HUES64 (cell line): ENCODE data around the gene EIF4E2.
"Not testable (repeated sequence)": the region's sequence is repeated elsewhere in the genome, so short reads cannot be mapped to it uniquely, and the experiment has no call there.

Source experiments
- H3K27ac ChIP-seq: 2 replicates; pipeline ENCODE4 v1.7.0; 2013; ENCODE audit warnings: low read depth, low read length, inconsistent platforms
- H3K27me3 ChIP-seq: 2 replicates; pipeline ENCODE4 v1.6.1; 2013; ENCODE audit warnings: mild to moderate bottlenecking, low read length; ENCODE audit not compliant: insufficient read depth
- H3K36me3 ChIP-seq: 2 replicates; pipeline ENCODE4 v1.6.1; 2013; ENCODE audit warnings: mild to moderate bottlenecking, low read length; ENCODE audit not compliant: insufficient read depth
- H3K4me1 ChIP-seq: 2 replicates; pipeline ENCODE4 v1.6.1; 2013; ENCODE audit warnings: mild to moderate bottlenecking, low read length, moderate library complexity; ENCODE audit not compliant: insufficient read depth
- H3K4me3 ChIP-seq: 2 replicates; pipeline ENCODE4 v1.5.1; 2013; ENCODE audit warnings: mild to moderate bottlenecking, low read length, moderate library complexity
- H3K9ac ChIP-seq: 2 replicates; pipeline ENCODE4 v1.6.1; 2013; ENCODE audit warnings: mild to moderate bottlenecking, low read depth, low read length
- H3K9me3 ChIP-seq: 2 replicates; pipeline ENCODE4 v1.6.1; 2013; ENCODE audit warnings: low read depth, low read length; ENCODE audit not compliant: insufficient read depth
- WGBS: fragments of 150-250, 120-280 bp; methylation state at CpG from one replicate; pipeline ENCODE4 v1.1.7; 2013; ENCODE audit warnings: missing lambda C conversion rate; 5-methylcytosine and 5-hydroxymethylcytosine counted together

EIF4E2 gene

DNA sequence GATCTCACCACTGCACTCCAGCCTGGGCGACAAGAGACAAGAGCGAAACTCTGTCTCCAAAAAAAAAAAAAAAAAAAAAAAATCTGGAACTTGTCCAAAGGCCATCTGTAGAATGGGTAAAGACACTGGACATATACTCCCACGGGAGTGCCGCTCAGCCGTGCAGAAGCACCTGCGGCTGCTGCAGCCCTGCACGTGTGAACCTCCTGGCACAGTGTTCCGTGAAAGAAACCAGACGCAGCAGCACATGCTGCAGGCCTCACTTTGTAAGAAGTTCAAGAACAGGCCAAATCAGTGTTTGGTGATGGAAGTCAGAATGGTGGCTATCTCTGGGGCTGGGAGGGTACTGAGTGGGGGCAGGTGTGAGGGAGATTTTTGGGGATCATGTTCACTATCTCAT is 18.1 kb upstream of the EIF4E2 start:
- no peaks in the 10 kb centered on the region for H3K36me3 ChIP-seq
- H3K4me3 ChIP-seq, result no peak overlapping the region
- H3K9ac ChIP-seq, result no peak overlapping the region
- WGBS, result 87% methylated on average over 9 of the region's 9 CpGs
- no peak overlapping the region for H3K27ac ChIP-seq
- peaks cover 3% of the 10 kb centered on the region; the same call in 1 of the 2 replicates for H3K27me3 ChIP-seq
- no peaks in the 10 kb centered on the region for H3K4me1 ChIP-seq
- no peaks in the 10 kb centered on the region for H3K9me3 ChIP-seq

DNA sequence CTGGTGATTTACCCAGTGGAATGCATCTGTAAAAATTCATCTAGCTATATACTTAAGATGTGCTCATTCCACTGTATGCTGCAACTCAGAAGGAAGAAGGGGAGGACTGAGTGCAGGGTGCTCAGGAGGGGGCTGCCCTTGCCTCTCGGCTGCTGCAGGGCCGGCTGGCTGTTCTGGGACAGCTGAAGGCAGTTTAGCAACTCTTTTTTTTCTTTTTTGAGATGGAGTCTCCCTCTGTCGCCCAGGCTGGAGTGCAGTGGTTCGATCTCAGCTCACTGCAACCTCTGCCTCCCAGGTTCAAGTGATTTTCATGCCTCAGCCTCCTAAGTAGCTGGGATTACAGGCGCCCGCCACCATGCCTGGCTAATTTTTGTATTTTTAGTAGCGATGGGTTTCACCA is 17.7 kb upstream of the EIF4E2 start:
- H3K4me3 ChIP-seq, result not testable (repeated sequence)

DNA sequence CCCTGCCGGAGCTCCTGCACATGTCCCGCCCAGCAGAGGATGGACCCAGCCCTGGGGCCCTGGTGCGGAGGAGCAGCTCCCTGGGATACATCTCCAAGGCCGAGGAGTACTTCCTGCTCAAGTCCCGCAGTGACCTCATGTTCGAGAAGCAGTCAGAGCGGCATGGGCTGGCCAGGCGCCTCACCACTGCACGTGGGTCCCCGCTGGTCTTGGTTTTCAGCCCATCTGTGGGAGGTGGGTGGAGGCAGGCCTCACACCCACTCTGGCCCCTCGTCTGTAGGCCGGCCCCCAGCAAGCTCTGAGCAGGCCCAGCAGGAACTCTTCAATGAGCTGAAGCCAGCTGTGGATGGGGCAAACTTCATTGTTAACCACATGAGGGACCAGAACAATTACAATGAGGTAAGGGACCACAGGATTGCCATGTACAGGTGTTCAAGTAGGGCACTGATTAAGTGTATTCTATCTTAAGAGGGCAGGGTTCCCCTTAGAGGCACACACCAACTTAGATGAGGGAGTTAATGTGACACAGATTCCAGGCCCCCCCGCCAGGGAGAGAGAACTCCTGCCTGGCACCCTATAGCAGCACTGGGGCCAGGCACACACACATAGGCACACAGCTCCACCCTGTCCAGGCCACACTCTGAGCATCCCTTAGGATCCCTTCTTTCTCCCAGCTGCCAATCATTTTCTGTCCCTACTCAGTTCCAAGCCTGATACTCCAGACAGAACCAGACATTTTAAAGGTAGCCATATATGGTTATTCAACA is 16.4 kb upstream of the EIF4E2 start:
- Histone ChIP-seq H3K27me3 (no peaks in the 10 kb centered on the region), H3K27ac (no peak overlapping the region), H3K9ac (no peak overlapping the region), H3K9me3 (no peaks in the 10 kb centered on the region), H3K36me3 (no peaks in the 10 kb centered on the region), H3K4me1 (peaks cover 11% of the 10 kb centered on the region), H3K4me3 (no peak overlapping the region)
- WGBS, result 79% methylated on average over 13 of the region's 13 CpGs

More for the DNA sequence above, 17.7 kb upstream of the EIF4E2 start:
- H3K9me3 ChIP-seq, H3K27ac ChIP-seq, H3K27me3 ChIP-seq, H3K4me1 ChIP-seq, H3K36me3 ChIP-seq, H3K9ac ChIP-seq: not testable (repeated sequence)
- 88% methylated on average over 7 of the region's 7 CpGs for WGBS

DNA sequence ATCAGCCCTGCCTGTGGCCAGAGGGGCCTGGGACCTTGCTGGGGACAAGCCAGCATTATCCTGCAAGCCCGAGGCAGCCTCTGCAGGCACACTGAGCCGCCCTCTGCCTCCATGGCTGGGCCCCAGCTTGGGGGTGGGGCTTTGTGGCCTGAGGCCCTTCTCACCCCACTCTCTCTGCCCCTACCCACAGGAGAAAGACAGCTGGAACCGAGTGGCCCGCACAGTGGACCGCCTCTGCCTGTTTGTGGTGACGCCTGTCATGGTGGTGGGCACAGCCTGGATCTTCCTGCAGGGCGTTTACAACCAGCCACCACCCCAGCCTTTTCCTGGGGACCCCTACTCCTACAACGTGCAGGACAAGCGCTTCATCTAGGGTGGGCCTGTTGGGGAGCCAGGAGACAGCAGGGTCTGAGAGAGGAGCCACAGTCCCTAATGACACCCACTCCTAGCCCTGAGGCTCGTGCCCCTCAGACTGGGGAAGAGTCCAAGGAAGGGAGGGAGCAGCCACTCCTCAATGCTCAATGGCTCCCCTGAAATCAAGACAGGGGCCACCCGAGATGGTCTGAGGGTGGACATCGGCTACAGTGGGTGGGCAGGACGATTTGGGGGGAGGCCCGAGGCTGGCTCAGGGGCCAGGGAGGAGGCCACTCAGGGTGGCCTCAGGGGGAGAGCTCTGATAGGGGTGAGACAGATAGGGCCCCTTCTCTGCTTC is 15.4 kb upstream of the EIF4E2 start:
- no peaks in the 10 kb centered on the region for H3K36me3 ChIP-seq
- no peaks in the 10 kb centered on the region for H3K27me3 ChIP-seq
- no peak overlapping the region for H3K27ac ChIP-seq
- peaks cover 18% of the 10 kb centered on the region for H3K4me1 ChIP-seq
- no peaks in the 10 kb centered on the region for H3K9me3 ChIP-seq
- WGBS, result 90% methylated on average over 14 of the region's 14 CpGs
- H3K4me3 ChIP-seq, result no peak overlapping the region
- H3K9ac ChIP-seq, result no peak overlapping the region

DNA sequence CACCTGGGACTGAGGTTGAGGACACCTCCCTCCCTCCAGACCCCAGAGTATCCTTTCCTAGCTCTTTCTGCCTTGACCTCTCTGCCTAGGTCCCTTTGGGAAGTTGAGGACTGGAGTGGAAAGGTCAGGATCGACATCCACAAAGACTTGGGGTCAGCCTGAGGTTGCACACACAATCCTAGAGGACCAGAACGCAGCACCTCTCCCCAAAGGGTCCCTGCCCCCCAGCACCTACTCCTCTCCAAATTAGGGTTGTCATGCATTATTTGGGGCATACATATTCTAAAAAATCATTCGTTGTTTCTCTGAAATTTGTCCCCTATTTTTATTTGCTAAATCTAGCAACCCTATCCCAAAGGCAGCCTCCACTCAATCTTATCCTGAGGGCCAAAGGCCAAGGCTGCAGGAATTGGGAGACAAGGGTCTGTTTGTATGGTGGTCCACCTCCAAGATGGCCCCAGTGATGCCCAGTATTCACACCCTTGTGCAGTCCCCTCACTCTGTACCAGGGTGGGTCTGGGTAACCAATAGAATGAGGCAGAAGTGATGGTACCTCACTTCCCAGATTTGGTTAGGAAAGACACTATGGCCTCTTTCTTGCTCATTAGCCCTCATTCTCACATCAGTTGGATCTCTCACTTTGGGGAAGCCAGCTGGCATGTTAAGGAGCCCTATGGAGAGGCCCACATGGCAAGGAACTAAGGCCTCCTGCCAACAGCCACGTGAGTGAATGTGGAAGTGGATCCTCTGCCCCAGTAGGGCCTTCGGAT is 14.5 kb upstream of the EIF4E2 start:
- 90% methylated on average over 5 of the region's 5 CpGs for WGBS
- H3K36me3 ChIP-seq, result no peaks in the 10 kb centered on the region
- no peaks in the 10 kb centered on the region for H3K27me3 ChIP-seq
- no peaks in the 10 kb centered on the region for H3K9me3 ChIP-seq
- no peak overlapping the region for H3K4me3 ChIP-seq
- H3K9ac ChIP-seq, result no peak overlapping the region
- H3K27ac ChIP-seq, result no peak overlapping the region
- H3K4me1 ChIP-seq, result peaks cover 18% of the 10 kb centered on the region

DNA sequence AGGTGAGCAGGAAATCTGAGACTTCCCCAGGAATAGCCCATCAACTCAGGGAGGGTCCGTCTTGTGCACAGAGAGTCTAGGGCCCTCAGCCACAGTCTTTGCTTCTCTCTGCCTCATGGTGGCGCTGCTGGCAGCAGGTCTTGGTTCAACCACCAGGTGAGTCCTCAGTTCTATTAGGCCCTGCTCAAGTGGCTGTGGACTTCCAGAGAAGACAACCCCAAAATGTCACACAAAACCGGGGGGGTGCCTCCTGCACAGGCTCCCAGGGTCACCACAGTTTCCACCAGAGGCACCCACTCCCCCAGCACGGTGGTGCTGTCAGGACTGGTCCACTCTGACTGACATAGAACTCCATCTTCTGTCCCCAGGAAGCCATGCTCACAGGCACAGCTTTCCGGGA is 13.4 kb upstream of the EIF4E2 start:
- Histone ChIP-seq H3K27ac (no peak overlapping the region), H3K9ac (no peak overlapping the region), H3K9me3 (no peaks in the 10 kb centered on the region), H3K4me1 (peaks cover 18% of the 10 kb centered on the region), H3K27me3 (no peaks in the 10 kb centered on the region), H3K36me3 (no peaks in the 10 kb centered on the region), H3K4me3 (no peak overlapping the region)
- WGBS, result 72% methylated on average over 5 of the region's 5 CpGs

DNA sequence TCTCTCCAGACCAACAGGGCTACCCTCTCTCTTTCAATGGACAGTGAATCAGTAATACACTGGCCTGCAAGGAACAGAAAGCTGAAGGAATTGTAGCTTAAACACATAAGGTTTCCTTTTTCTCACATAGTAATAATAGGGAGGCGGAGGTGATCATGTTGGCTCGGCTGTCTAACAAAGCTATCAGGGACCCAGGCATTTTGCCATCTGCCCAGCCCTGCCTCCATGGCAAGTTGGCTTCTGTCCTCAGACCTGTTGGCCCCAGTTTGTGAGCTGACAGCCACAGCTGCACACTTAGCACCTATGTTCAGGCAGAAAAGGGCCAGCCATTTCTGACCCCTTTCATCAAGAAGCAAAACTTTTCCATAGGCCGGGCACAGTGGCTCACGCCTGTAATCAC is 13.0 kb upstream of the EIF4E2 start:
- no peaks in the 10 kb centered on the region for H3K27me3 ChIP-seq
- no peak overlapping the region for H3K9ac ChIP-seq
- H3K9me3 ChIP-seq, result no peaks in the 10 kb centered on the region
- H3K4me1 ChIP-seq, result peaks cover 18% of the 10 kb centered on the region
- 94% methylated on average over 4 of the region's 4 CpGs for WGBS
- H3K4me3 ChIP-seq, result no peak overlapping the region
- H3K27ac ChIP-seq, result no peak overlapping the region
- no peaks in the 10 kb centered on the region for H3K36me3 ChIP-seq

DNA sequence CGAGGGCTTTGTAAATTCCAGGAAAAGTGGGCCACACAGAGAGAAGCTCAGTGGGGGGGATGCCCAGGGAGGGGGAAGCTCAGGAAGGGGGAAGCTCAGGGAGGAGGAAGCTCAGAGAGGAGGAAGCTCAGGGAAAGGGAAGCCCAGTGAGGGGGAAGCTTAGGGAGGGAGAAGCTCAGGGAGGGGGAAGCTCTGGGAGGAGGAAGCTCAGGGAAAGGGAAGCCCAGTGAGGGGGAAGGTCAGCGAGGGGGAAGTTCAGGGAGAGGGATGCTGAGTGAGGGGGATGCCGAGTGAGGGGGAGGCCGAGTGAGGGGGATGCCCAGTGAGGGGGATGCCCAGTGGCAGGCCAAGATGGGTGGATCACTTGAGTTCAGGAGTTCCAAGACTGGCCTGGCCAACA is 11.8 kb upstream of the EIF4E2 start:
- Histone ChIP-seq H3K27ac (no peak overlapping the region), H3K36me3 (no peaks in the 10 kb centered on the region), H3K4me1 (peaks cover 18% of the 10 kb centered on the region), H3K27me3 (no peaks in the 10 kb centered on the region), H3K9ac (no peak overlapping the region), H3K4me3 (no peak overlapping the region), H3K9me3 (no peaks in the 10 kb centered on the region)
- WGBS, result 40% methylated on average over 4 of the region's 4 CpGs

DNA sequence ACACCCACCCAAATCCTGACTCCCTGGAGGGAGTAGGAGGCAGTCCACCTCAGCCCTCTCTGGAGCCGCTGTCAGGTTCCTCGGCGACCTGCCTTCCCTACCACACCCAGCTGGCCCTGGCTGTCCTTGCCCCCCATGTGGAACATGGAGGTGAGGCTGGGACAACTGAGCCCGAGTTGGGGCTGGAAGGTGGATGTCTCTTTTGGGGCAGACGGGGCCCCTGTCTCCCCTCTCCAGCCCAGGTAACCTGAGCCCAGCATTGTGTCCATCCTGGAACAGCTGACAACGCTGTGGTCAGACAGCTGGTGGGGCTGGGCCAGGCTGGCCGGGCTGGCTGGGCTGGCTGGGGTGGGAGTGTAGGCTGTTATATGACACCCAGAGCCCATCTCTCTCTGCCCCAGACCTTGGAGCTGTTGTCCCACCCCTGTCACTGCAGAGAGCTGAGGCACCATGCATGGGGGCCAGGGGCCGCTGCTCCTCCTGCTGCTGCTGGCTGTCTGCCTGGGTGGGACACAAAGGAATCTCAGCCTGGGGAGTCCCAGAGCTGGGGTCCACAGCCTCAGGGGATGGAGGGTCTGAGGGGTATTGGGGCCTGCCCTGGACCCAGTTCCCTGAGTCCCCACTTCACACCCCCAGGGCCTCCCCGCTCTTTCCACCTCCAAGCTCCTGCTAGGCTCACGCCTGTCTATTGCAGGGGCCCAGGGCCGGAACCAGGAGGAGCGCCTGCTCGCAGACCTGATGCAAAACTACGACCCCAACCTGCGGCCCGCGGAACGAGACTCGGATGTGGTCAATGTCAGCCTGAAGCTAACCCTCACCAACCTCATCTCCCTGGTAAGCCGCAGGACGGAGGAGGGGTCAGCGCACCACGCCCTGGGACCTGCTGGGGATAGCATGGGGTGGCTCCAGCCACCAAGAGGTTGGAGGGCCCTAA is 10.9 kb upstream of the EIF4E2 start, which contains the start of gene CHRNG:
Gene CHRNG, plus strand, starts transcription at position 395 of the 934 bp plus-strand sequence. Its CDS starts 56 bp downstream, at position 451.
- WGBS, result 77% methylated on average over 23 of the region's 23 CpGs
- no peaks in the 10 kb centered on the region for H3K9me3 ChIP-seq
- H3K27ac ChIP-seq, result no peak within 1 kb of the TSS
- peaks cover 18% of the 10 kb centered on the region for H3K4me1 ChIP-seq
- no peak within 1 kb of the TSS for H3K9ac ChIP-seq
- no peaks in the 10 kb centered on the region for H3K27me3 ChIP-seq
- H3K36me3 ChIP-seq, result no peaks in the 10 kb centered on the region
- no peak within 1 kb of the TSS for H3K4me3 ChIP-seq

DNA sequence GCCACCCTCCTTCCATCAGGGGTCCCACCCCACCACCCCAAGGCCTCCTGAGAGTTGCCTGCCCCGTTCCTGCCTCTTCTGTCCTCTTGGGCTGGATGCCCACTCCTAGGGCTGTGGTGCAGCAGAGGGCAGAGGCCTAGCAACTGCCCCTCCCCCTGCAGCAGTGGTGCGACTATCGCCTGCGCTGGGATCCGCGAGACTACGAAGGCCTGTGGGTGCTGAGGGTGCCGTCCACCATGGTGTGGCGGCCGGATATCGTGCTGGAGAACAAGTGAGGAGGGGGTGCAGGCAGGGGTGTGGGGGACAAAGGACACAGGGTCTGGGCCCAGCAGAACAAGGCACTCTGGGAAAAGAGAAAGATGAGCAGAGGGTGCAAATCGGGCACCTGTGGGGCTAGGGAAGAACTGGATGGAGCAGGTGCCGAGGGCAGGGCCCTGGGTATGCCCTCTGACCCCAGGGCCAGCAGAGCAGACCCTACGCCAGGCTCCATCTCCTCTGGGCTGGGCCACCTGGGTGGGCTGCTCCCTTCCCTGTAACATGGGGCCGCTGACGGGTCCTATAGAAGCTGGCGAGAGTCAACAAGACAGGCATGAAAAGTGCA is 9.9 kb upstream of the EIF4E2 start:
- H3K9me3 ChIP-seq, result no peaks in the 10 kb centered on the region
- H3K27ac ChIP-seq, result no peak overlapping the region
- H3K4me1 ChIP-seq, result peaks cover 18% of the 10 kb centered on the region
- H3K36me3 ChIP-seq, result no peaks in the 10 kb centered on the region
- whole genome bisulfite sequencing, result 93% methylated on average over 17 of the region's 17 CpGs
- H3K27me3 ChIP-seq, result no peaks in the 10 kb centered on the region
- H3K9ac ChIP-seq, result no peak overlapping the region
- H3K4me3 ChIP-seq, result no peak overlapping the region
